ENCODE measurements around the gene AAK1. TPM values are rescaled to one million over a fixed set of nuclear protein-coding genes. Genes with fewer than 3 reads are reported as not detected.
A peak's percentile ranks its signal among the peaks of the same experiment; 100 is the strongest.

Gene AAK1
- total and polyA plus RNA-seq, 2 of the 13 experiments (the other 11 are each of a cell fraction or from before 2014, with no cell fraction given), result 9.8 to 10.3 TPM

DNA sequence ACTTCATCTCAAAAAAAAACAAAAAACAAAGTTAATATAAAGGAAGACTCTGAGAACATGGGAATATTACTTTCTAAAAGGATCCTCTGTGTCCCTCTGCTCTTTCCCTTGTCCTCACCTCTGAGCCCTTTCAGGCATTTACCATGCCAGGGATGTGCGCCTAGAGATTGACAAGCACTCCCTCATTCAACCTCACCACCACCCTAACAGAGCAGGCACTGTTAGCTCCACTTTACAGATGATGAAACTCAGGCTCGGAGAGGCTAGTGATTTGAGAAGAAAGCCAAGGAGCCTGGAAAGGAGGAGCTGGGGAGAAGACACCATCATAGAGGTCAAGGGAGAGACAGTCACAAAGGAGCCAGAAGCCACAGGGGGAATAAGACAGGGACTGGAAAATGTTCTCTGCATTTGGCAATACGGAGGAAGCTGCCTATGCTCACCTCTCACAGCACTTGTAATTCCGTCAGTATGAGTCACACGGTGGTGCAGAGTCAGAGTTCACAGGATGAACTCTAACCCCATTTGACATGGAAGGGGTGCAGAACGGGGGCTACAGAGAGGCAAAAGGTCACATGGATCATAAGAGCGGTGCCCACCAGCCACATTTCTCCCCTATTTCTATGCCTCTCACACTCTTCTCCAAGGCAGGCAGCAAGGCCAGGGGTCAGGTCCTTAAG, 104.5 kb downstream of the AAK1 start (continued):
- TF ChIP-seq, protein P1, sequence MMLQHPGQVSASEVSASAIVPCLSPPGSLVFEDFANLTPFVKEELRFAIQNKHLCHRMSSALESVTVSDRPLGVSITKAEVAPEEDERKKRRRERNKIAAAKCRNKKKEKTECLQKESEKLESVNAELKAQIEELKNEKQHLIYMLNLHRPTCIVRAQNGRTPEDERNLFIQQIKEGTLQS (CRISPR knock-in tag; IDR thresholded peaks at IDR 0.05), result peak; percentile 92
- TF ChIP-seq ZKSCAN5 (CRISPR knock-in tag; IDR thresholded peaks at IDR 0.05) (peak; percentile 96), GLI4 (CRISPR knock-in tag; IDR thresholded peaks at IDR 0.05; ENCODE audit: borderline replicate concordance) (peak; percentile 83; the same call in 1 of the 2 replicates), ZNF225 (CRISPR knock-in tag; IDR thresholded peaks at IDR 0.05) (no peak), HHEX (CRISPR knock-in tag; IDR thresholded peaks at IDR 0.05) (peak; percentile 24; the same call in 1 of the 2 replicates), ZNF597 (CRISPR knock-in tag; IDR thresholded peaks at IDR 0.05) (no peak), ZNF441 (CRISPR knock-in tag; IDR thresholded peaks at IDR 0.05; ENCODE audit: borderline replicate concordance) (peak; percentile 83), ZSCAN21 (CRISPR knock-in tag; IDR thresholded peaks at IDR 0.05; ENCODE audit: borderline replicate concordance) (no peak), GPN1 (CRISPR knock-in tag; IDR thresholded peaks at IDR 0.05; ENCODE audit: borderline replicate concordance) (no peak), EP300 (IDR thresholded peaks at IDR 0.05; ENCODE audit: low read depth in 2 of 2, low read length in 2 of 2) (peak in 1 of 2 experiments; percentile 69; a peak in 2 of 4 replicates), EP300 (CRISPR knock-in tag; IDR thresholded peaks at IDR 0.05; ENCODE audit: borderline replicate concordance) (peak; percentile 36; the same call in 1 of the 2 replicates), HNF1B (CRISPR knock-in tag; IDR thresholded peaks at IDR 0.05) (peak; percentile 82), TP53 (CRISPR knock-in tag; conservative IDR thresholded peaks at IDR 0.05) (no peak), TCF12 (IDR thresholded peaks at IDR 0.05) (no peak), TCF12 (CRISPR knock-in tag; IDR thresholded peaks at IDR 0.05) (no peak; the same call in 1 of the 2 replicates), TBX2 (CRISPR knock-in tag; IDR thresholded peaks at IDR 0.05; ENCODE audit: borderline replicate concordance) (peak; percentile 50; the same call in 1 of the 2 replicates)
- TF ChIP-seq, protein P2, sequence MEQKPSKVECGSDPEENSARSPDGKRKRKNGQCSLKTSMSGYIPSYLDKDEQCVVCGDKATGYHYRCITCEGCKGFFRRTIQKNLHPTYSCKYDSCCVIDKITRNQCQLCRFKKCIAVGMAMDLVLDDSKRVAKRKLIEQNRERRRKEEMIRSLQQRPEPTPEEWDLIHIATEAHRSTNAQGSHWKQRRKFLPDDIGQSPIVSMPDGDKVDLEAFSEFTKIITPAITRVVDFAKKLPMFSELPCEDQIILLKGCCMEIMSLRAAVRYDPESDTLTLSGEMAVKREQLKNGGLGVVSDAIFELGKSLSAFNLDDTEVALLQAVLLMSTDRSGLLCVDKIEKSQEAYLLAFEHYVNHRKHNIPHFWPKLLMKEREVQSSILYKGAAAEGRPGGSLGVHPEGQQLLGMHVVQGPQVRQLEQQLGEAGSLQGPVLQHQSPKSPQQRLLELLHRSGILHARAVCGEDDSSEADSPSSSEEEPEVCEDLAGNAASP (CRISPR knock-in tag; IDR thresholded peaks at IDR 0.05; ENCODE audit: borderline replicate concordance), result peak; percentile 76; the same call in 1 of the 2 replicates
- TF ChIP-seq, protein P3, sequence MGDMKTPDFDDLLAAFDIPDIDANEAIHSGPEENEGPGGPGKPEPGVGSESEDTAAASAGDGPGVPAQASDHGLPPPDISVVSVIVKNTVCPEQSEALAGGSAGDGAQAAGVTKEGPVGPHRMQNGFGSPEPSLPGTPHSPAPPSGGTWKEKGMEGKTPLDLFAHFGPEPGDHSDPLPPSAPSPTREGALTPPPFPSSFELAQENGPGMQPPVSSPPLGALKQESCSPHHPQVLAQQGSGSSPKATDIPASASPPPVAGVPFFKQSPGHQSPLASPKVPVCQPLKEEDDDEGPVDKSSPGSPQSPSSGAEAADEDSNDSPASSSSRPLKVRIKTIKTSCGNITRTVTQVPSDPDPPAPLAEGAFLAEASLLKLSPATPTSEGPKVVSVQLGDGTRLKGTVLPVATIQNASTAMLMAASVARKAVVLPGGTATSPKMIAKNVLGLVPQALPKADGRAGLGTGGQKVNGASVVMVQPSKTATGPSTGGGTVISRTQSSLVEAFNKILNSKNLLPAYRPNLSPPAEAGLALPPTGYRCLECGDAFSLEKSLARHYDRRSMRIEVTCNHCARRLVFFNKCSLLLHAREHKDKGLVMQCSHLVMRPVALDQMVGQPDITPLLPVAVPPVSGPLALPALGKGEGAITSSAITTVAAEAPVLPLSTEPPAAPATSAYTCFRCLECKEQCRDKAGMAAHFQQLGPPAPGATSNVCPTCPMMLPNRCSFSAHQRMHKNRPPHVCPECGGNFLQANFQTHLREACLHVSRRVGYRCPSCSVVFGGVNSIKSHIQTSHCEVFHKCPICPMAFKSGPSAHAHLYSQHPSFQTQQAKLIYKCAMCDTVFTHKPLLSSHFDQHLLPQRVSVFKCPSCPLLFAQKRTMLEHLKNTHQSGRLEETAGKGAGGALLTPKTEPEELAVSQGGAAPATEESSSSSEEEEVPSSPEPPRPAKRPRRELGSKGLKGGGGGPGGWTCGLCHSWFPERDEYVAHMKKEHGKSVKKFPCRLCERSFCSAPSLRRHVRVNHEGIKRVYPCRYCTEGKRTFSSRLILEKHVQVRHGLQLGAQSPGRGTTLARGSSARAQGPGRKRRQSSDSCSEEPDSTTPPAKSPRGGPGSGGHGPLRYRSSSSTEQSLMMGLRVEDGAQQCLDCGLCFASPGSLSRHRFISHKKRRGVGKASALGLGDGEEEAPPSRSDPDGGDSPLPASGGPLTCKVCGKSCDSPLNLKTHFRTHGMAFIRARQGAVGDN (CRISPR knock-in tag; IDR thresholded peaks at IDR 0.05), result peak; percentile 18; the same call in 1 of the 2 replicates
